K562 (cell line): Measurements from ENCODE around the gene ATAD3C. TPM values are rescaled to one million over a fixed set of nuclear protein-coding genes. Genes with fewer than 3 reads are reported as not detected.

Source experiments
- EP400 ChIP-seq: fragments of 450-650 bp; IDR thresholded peaks from 2 replicates; pipeline ENCODE4 v1.6.1; 2017; ENCODE audit warnings: antibody characterized with exemption, mild to moderate bottlenecking, moderate library complexity
- HLTF ChIP-seq: fragments of 450-650 bp; IDR thresholded peaks from 2 replicates; pipeline ENCODE4 v1.6.1; 2016
- MTA2 ChIP-seq: fragments of 450-650 bp; IDR thresholded peaks from 2 replicates; pipeline ENCODE4 v1.6.1; 2016; ENCODE audit warnings: low read depth
- ZNF699 ChIP-seq: fragments of 250-450 bp; sonication (Bioruptor Pico); IDR thresholded peaks from 2 replicates; pipeline ENCODE4 v1.8.0; 2021; ENCODE audit warnings: mild to moderate bottlenecking, moderate library complexity; ENCODE audit not compliant: insufficient replicate concordance
- polyA plus RNA-seq, 8 experiments: library from polyadenylated mRNA; depleted of rRNA in 4 of 8; stranded (reverse) in 5 of 8; unstranded in 3 of 8; fragments of >200 nt; fragmentation: Nextera tagmentation in 2 of 8; fragmentation: Illumina TruSeq in 1 of 8; extraction: Ambion mirVana in 2 of 8; extraction: Trizol in 1 of 8; gene quantifications; 2 replicates each; pipeline versions ENCODE4 v1.2.1 to v1.2.3, GENCODE V29; 2011 to 2014; ENCODE audit warnings: inconsistent platforms in 1 of 8, missing spikeins in 1 of 8
- total RNA-seq, 7 experiments: library from RNA; depleted of rRNA in 6 of 7; stranded (reverse); fragments of >200 nt in 6 of 7; fragmentation: Illumina TruSeq in 2 of 7; extraction: Trizol in 2 of 7; gene quantifications; 2 replicates each; pipeline versions ENCODE4 v1.2.1 to v1.2.3, GENCODE V29; 2011 to 2021; ENCODE audit warnings: low replicate concordance in 1 of 7
- TF ChIP-seq, protein P1 (sequence below): fragments of 450-650 bp; conservative IDR thresholded peaks from 2 replicates; pipeline ENCODE4 v1.6.1; 2016; ENCODE audit warnings: missing genetic modification characterization, low read depth, mild to moderate bottlenecking, control low read depth, missing compliant biosample characterization
- TF ChIP-seq, protein P2 (sequence below): fragments of 450-650 bp; IDR thresholded peaks from 2 replicates; pipeline ENCODE4 v1.6.1; 2016; ENCODE audit warnings: antibody characterized with exemption
- TF ChIP-seq, protein P3 (sequence below): fragments of 450-650 bp; formaldehyde crosslinking; IDR thresholded peaks from 2 replicates; pipeline ENCODE4 v1.4.0; 2020; ENCODE audit warnings: mild to moderate bottlenecking

The ATAD3C gene
- total and polyA plus RNA-seq, 9 of the 15 experiments (the other 6 are each of a cell fraction or from before 2014, with no cell fraction given) = 0.03 to 0.18 TPM; not detected in 7

DNA sequence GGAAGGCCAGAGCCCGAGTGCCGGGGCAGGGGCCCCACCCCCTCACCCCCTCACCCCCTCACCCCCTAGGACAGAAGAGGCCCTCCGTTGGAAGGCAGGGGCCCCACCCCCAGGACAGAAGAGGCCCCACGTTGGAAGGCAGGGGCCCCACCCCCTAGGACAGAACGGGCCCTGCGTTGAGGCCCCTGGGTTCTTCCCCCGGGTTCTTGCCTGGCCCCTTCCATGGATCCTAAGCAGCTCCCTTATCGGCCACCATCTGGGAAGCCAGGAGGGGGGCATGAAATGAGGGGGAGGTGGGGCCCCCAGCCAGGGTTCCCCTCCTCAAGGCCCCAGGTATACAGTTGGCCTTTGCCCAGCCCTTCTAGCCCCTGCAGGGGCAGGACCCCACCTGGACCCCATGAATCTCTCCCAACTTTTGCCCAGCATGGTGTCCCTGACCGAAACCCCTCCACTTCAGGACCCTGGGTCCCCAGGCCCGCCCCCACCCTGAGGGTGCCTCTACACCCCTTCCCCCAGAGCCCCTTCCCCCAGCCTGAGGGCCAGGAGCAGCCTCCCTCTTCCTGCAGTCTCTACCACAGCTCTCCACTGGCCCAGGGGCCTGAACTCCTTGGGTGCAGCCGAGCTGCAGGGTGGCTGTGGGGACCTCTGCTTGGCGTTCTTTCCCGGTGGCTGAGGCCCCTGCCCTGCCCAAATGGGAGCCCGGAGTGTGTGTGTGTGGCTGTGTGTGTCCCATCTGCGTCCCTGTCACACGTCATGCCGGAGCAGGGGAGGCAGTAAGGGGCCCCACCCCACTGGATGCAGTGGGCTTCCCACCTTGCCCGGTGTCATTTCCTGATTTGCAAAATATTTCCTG lies 18.3 kb upstream of the ATAD3C start (continued):
- TF ChIP-seq, protein P1, sequence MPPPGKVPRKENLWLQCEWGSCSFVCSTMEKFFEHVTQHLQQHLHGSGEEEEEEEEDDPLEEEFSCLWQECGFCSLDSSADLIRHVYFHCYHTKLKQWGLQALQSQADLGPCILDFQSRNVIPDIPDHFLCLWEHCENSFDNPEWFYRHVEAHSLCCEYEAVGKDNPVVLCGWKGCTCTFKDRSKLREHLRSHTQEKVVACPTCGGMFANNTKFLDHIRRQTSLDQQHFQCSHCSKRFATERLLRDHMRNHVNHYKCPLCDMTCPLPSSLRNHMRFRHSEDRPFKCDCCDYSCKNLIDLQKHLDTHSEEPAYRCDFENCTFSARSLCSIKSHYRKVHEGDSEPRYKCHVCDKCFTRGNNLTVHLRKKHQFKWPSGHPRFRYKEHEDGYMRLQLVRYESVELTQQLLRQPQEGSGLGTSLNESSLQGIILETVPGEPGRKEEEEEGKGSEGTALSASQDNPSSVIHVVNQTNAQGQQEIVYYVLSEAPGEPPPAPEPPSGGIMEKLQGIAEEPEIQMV (tag) = no peak
- TF ChIP-seq HLTF (no peak), ZNF699 (CRISPR knock-in tag) (no peak), EP400 (no peak), MTA2 (no peak)
- TF ChIP-seq, protein P2, sequence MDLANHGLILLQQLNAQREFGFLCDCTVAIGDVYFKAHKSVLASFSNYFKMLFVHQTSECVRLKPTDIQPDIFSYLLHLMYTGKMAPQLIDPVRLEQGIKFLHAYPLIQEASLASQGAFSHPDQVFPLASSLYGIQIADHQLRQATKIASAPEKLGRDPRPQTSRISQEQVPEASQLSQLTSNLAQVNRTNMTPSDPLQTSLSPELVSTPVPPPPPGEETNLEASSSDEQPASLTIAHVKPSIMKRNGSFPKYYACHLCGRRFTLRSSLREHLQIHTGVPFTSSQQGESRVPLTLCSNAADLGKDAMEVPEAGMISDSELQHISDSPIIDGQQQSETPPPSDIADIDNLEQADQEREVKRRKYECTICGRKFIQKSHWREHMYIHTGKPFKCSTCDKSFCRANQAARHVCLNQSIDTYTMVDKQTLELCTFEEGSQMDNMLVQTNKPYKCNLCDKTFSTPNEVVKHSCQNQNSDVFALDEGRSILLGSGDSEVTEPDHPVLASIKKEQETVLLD = no peak
- TF ChIP-seq, protein P3, sequence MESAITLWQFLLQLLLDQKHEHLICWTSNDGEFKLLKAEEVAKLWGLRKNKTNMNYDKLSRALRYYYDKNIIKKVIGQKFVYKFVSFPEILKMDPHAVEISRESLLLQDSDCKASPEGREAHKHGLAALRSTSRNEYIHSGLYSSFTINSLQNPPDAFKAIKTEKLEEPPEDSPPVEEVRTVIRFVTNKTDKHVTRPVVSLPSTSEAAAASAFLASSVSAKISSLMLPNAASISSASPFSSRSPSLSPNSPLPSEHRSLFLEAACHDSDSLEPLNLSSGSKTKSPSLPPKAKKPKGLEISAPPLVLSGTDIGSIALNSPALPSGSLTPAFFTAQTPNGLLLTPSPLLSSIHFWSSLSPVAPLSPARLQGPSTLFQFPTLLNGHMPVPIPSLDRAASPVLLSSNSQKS = no peak
